HG03342 (cell line): Measurements from ENCODE around the gene PAM.

ENCODE experiments used
- ATAC-seq: cut with Tn5 transposase; IDR thresholded peaks from one replicate; pipeline ENCODE4 v1.9.1; 2021; ENCODE audit warnings: mild to moderate bottlenecking, moderate library complexity; ENCODE audit not compliant: unreplicated experiment

Gene PAM

GRCh38 chr5:102807878-102808502, 52.9 kb downstream of the PAM start:
- no peak for ATAC-seq

GRCh38 chr5:102809033-102809432, 53.9 kb downstream of the PAM start:
- ATAC-seq = no peak

- ATAC-seq = peak; percentile 57
Measured at GRCh38 chr5:102811972-102812371, 56.9 kb downstream of the PAM start.

GRCh38 chr5:102813740-102814139, 58.6 kb downstream of the PAM start:
- no peak for ATAC-seq

GRCh38 chr5:102815084-102815483, 60.0 kb downstream of the PAM start:
- ATAC-seq = no peak

- no peak for ATAC-seq
Measured at GRCh38 chr5:102815540-102816332, 60.6 kb downstream of the PAM start.

GRCh38 chr5:102818345-102818744, 63.2 kb downstream of the PAM start:
- ATAC-seq = no peak

GRCh38 chr5:102818934-102819333, 63.8 kb downstream of the PAM start:
- no peak for ATAC-seq

- ATAC-seq = no peak
Measured at GRCh38 chr5:102819634-102820033, 64.5 kb downstream of the PAM start.

- no peak for ATAC-seq
Measured at GRCh38 chr5:102823441-102823874, 68.4 kb downstream of the PAM start.

- no peak for ATAC-seq
Measured at GRCh38 chr5:102826629-102827028, 71.5 kb downstream of the PAM start.

- ATAC-seq = no peak
Measured at GRCh38 chr5:102830241-102830640, 75.1 kb downstream of the PAM start.

- no peak for ATAC-seq
Measured at GRCh38 chr5:102832445-102832844, 77.3 kb downstream of the PAM start.

- no peak for ATAC-seq
Measured at GRCh38 chr5:102833146-102833545, 78.0 kb downstream of the PAM start.

GRCh38 chr5:102834438-102834964, 79.4 kb downstream of the PAM start:
- ATAC-seq = no peak

- no peak for ATAC-seq
Measured at GRCh38 chr5:102835717-102836116, 80.6 kb downstream of the PAM start.

- ATAC-seq = no peak
Measured at GRCh38 chr5:102841021-102841420, 85.9 kb downstream of the PAM start.

- no peak for ATAC-seq
Measured at GRCh38 chr5:102843997-102844396, 88.9 kb downstream of the PAM start.

- ATAC-seq = no peak
Measured at GRCh38 chr5:102845041-102845440, 89.9 kb downstream of the PAM start.

- ATAC-seq = no peak
Measured at GRCh38 chr5:102850503-102850902, 95.4 kb downstream of the PAM start.

- no peak for ATAC-seq
Measured at GRCh38 chr5:102853680-102854079, 98.6 kb downstream of the PAM start.

- ATAC-seq = no peak
Measured at GRCh38 chr5:102855681-102856388, 100.7 kb downstream of the PAM start.
